Measurements from ENCODE around the gene NKRF.

Gene NKRF

GRCh38 chrX:119625843-119626242, 19.6 kb upstream of the NKRF start:
- Mint-ChIP-seq H3K4me1 (ENCODE audit: low read depth) (peaks cover 2% of the 10 kb centered on the region), H3K36me3 (ENCODE audit: low read depth) (peaks cover 14% of the 10 kb centered on the region), H3K27me3 (ENCODE audit: low read depth) (no peaks in the 10 kb centered on the region), H3K9me3 (no peaks in the 10 kb centered on the region), H3K4me3 (no peak overlapping the region), H3K27ac (no peak overlapping the region)

- peaks cover 2% of the 10 kb centered on the region for H3K4me1 Mint-ChIP-seq (ENCODE audit: low read depth)
- no peaks in the 10 kb centered on the region for H3K27me3 Mint-ChIP-seq (ENCODE audit: low read depth)
- H3K27ac Mint-ChIP-seq = no peak overlapping the region
- no peak overlapping the region for H3K4me3 Mint-ChIP-seq
- peaks cover 14% of the 10 kb centered on the region for H3K36me3 Mint-ChIP-seq (ENCODE audit: low read depth)
- H3K9me3 Mint-ChIP-seq = no peaks in the 10 kb centered on the region
Observed at GRCh38 chrX:119624951-119625668, 18.9 kb upstream of the NKRF start.

GRCh38 chrX:119624417-119624816, 18.2 kb upstream of the NKRF start:
- Mint-ChIP-seq H3K27ac (no peak overlapping the region), H3K4me3 (no peak overlapping the region), H3K4me1 (ENCODE audit: low read depth) (peaks cover 2% of the 10 kb centered on the region), H3K27me3 (ENCODE audit: low read depth) (no peaks in the 10 kb centered on the region), H3K36me3 (ENCODE audit: low read depth) (peaks cover 12% of the 10 kb centered on the region), H3K9me3 (no peaks in the 10 kb centered on the region)

GRCh38 chrX:119622356-119623232, 16.4 kb upstream of the NKRF start:
- H3K4me1 Mint-ChIP-seq (ENCODE audit: low read depth) = peaks cover 2% of the 10 kb centered on the region
- H3K4me3 Mint-ChIP-seq = no peak overlapping the region
- H3K9me3 Mint-ChIP-seq = no peaks in the 10 kb centered on the region
- no peaks in the 10 kb centered on the region for H3K27me3 Mint-ChIP-seq (ENCODE audit: low read depth)
- H3K36me3 Mint-ChIP-seq (ENCODE audit: low read depth) = peaks cover 5% of the 10 kb centered on the region
- H3K27ac Mint-ChIP-seq = no peak overlapping the region

- Mint-ChIP-seq H3K4me1 (ENCODE audit: low read depth) (no peaks in the 10 kb centered on the region), H3K27me3 (ENCODE audit: low read depth) (no peaks in the 10 kb centered on the region), H3K36me3 (ENCODE audit: low read depth) (peaks cover 7% of the 10 kb centered on the region), H3K27ac (no peak overlapping the region), H3K9me3 (no peaks in the 10 kb centered on the region), H3K4me3 (no peak overlapping the region)
Observed at GRCh38 chrX:119618439-119618838, 12.2 kb upstream of the NKRF start.

GRCh38 chrX:119617517-119618164, 11.4 kb upstream of the NKRF start:
- Mint-ChIP-seq H3K9me3 (no peaks in the 10 kb centered on the region), H3K27ac (no peak overlapping the region), H3K36me3 (ENCODE audit: low read depth) (peaks cover 7% of the 10 kb centered on the region), H3K27me3 (ENCODE audit: low read depth) (no peaks in the 10 kb centered on the region), H3K4me1 (ENCODE audit: low read depth) (no peaks in the 10 kb centered on the region), H3K4me3 (no peak overlapping the region)

- Mint-ChIP-seq H3K27me3 (ENCODE audit: low read depth) (no peaks in the 10 kb centered on the region), H3K4me3 (no peak overlapping the region), H3K4me1 (ENCODE audit: low read depth) (no peaks in the 10 kb centered on the region), H3K27ac (no peak overlapping the region), H3K36me3 (ENCODE audit: low read depth) (peaks cover 4% of the 10 kb centered on the region), H3K9me3 (no peaks in the 10 kb centered on the region)
Observed at GRCh38 chrX:119614776-119615175, 8.6 kb upstream of the NKRF start.

GRCh38 chrX:119607018-119607389, 780 bp upstream of the NKRF start:
- Mint-ChIP-seq H3K27me3 (ENCODE audit: low read depth) (peaks cover 5% of the 10 kb centered on the region), H3K9me3 (no peaks in the 10 kb centered on the region), H3K27ac (peak overlapping the region; percentile 95), H3K36me3 (ENCODE audit: low read depth) (no peaks in the 10 kb centered on the region), H3K4me1 (ENCODE audit: low read depth) (peaks cover 19% of the 10 kb centered on the region), H3K4me3 (no peak overlapping the region)

- peaks cover 5% of the 10 kb centered on the region for H3K27me3 Mint-ChIP-seq (ENCODE audit: low read depth)
- peak overlapping the region; percentile 98 for H3K4me3 Mint-ChIP-seq
- H3K9me3 Mint-ChIP-seq = no peaks in the 10 kb centered on the region
- peaks cover 21% of the 10 kb centered on the region for H3K4me1 Mint-ChIP-seq (ENCODE audit: low read depth)
- no peaks in the 10 kb centered on the region for H3K36me3 Mint-ChIP-seq (ENCODE audit: low read depth)
- peak overlapping the region; percentile 95 for H3K27ac Mint-ChIP-seq
Observed at GRCh38 chrX:119605464-119606279, 552 bp downstream of the NKRF start.

GRCh38 chrX:119604766-119605463, 1.3 kb downstream of the NKRF start:
- peak overlapping the region; percentile 94 for H3K27ac Mint-ChIP-seq
- peak overlapping the region; percentile 98 for H3K4me3 Mint-ChIP-seq
- peaks cover 21% of the 10 kb centered on the region for H3K4me1 Mint-ChIP-seq (ENCODE audit: low read depth)
- H3K36me3 Mint-ChIP-seq (ENCODE audit: low read depth) = no peaks in the 10 kb centered on the region
- peaks cover 5% of the 10 kb centered on the region for H3K27me3 Mint-ChIP-seq (ENCODE audit: low read depth)
- H3K9me3 Mint-ChIP-seq = no peaks in the 10 kb centered on the region

- H3K9me3 Mint-ChIP-seq = no peaks in the 10 kb centered on the region
- no peaks in the 10 kb centered on the region for H3K27me3 Mint-ChIP-seq (ENCODE audit: low read depth)
- H3K4me1 Mint-ChIP-seq (ENCODE audit: low read depth) = peaks cover 26% of the 10 kb centered on the region
- peaks cover 5% of the 10 kb centered on the region for H3K36me3 Mint-ChIP-seq (ENCODE audit: low read depth)
- H3K4me3 Mint-ChIP-seq = no peak overlapping the region
- no peak overlapping the region for H3K27ac Mint-ChIP-seq
Observed at GRCh38 chrX:119602701-119603255, 3.4 kb downstream of the NKRF start.

GRCh38 chrX:119589810-119590209, 16.4 kb downstream of the NKRF start:
- no peaks in the 10 kb centered on the region for H3K27me3 Mint-ChIP-seq (ENCODE audit: low read depth)
- peaks cover 4% of the 10 kb centered on the region for H3K4me1 Mint-ChIP-seq (ENCODE audit: low read depth)
- H3K27ac Mint-ChIP-seq = no peak overlapping the region
- H3K9me3 Mint-ChIP-seq = no peaks in the 10 kb centered on the region
- no peak overlapping the region for H3K4me3 Mint-ChIP-seq
- H3K36me3 Mint-ChIP-seq (ENCODE audit: low read depth) = peaks cover 12% of the 10 kb centered on the region

GRCh38 chrX:119583431-119584059, 22.7 kb downstream of the NKRF start:
- no peaks in the 10 kb centered on the region for H3K9me3 Mint-ChIP-seq
- no peak overlapping the region for H3K4me3 Mint-ChIP-seq
- H3K27ac Mint-ChIP-seq = no peak overlapping the region
- H3K4me1 Mint-ChIP-seq (ENCODE audit: low read depth) = peaks cover 3% of the 10 kb centered on the region
- H3K36me3 Mint-ChIP-seq (ENCODE audit: low read depth) = peaks cover 4% of the 10 kb centered on the region
- no peaks in the 10 kb centered on the region for H3K27me3 Mint-ChIP-seq (ENCODE audit: low read depth)

Data from T-helper 1 cell treated with Interleukin-12 subunit alpha and Interleukin-12 subunit beta and Interleukin-4 antibody, amounts not matched to agents 30 μg/mL and 1 μg/mL, for 36 hours (primary cell).